H9 (cell line): ENCODE results near the gene METTL18. TPM values are rescaled to one million over a fixed set of nuclear protein-coding genes. Genes with fewer than 3 reads are reported as not detected.

Experiments used
- DNase-seq: peaks from one replicate; pipeline ENCODE4 v3.0.0-alpha.2; 2017
- H2AFZ ChIP-seq: one replicate; pipeline ENCODE4 v1.6.1; 2013; ENCODE audit warnings: mild to moderate bottlenecking, low read length, control low read depth, moderate library complexity
- H2AK5ac ChIP-seq: 2 replicates; pipeline ENCODE4 v1.6.1; 2013; ENCODE audit warnings: low read length, control low read depth, mixed read lengths; ENCODE audit not compliant: insufficient read length
- H2BK120ac ChIP-seq: one replicate; pipeline ENCODE4 v1.6.1; 2013; ENCODE audit warnings: low read depth, mild to moderate bottlenecking, low read length, control low read depth, inconsistent platforms; ENCODE audit not compliant: poor library complexity, severe bottlenecking
- H2BK12ac ChIP-seq: 2 replicates; pipeline ENCODE4 v1.6.1; 2013; ENCODE audit warnings: low read length, control low read depth, mixed read lengths, low read depth; ENCODE audit not compliant: insufficient read length
- H2BK15ac ChIP-seq: 2 replicates; pipeline ENCODE4 v1.6.1; 2013; ENCODE audit warnings: low read depth, low read length, control low read depth
- H2BK20ac ChIP-seq: one replicate; pipeline ENCODE4 v1.6.1; 2013; ENCODE audit warnings: low read depth, mild to moderate bottlenecking, low read length, control low read depth, inconsistent platforms; ENCODE audit not compliant: poor library complexity, severe bottlenecking
- H2BK5ac ChIP-seq: 2 replicates; pipeline ENCODE4 v1.6.1; 2013; ENCODE audit warnings: low read length, control low read depth, mixed read lengths; ENCODE audit not compliant: insufficient read length
- H3K14ac ChIP-seq: 2 replicates; pipeline ENCODE4 v1.6.1; 2013; ENCODE audit warnings: low read length, control low read depth; ENCODE audit not compliant: insufficient read depth
- H3K18ac ChIP-seq: 2 replicates; pipeline ENCODE4 v1.6.1; 2013; ENCODE audit warnings: low read depth, mild to moderate bottlenecking, mixed read lengths, low read length, control low read depth; ENCODE audit not compliant: insufficient read length
- H3K23ac ChIP-seq: 2 replicates; pipeline ENCODE4 v1.6.1; 2013; ENCODE audit warnings: low read length, control low read depth, mixed read lengths, low read depth; ENCODE audit not compliant: insufficient read length
- H3K23me2 ChIP-seq: 2 replicates; pipeline ENCODE4 v1.6.1; 2013; ENCODE audit warnings: low read depth, mild to moderate bottlenecking, mixed read lengths, low read length, control low read depth; ENCODE audit not compliant: insufficient read length, poor library complexity, severe bottlenecking
- H3K27ac ChIP-seq: 2 replicates; pipeline ENCODE4 v1.5.1; 2013; ENCODE audit warnings: low read length, control low read depth, mixed read lengths, low read depth; ENCODE audit not compliant: insufficient read length
- H3K27me3 ChIP-seq: 2 replicates; pipeline ENCODE4 v1.6.1; 2013; ENCODE audit warnings: low read length, control low read depth, inconsistent platforms; ENCODE audit not compliant: insufficient read depth
- H3K4ac ChIP-seq: 2 replicates; pipeline ENCODE4 v1.6.1; 2013; ENCODE audit warnings: low read depth, mild to moderate bottlenecking, control low read depth, inconsistent platforms, low read length, moderate library complexity
- H3K4me1 ChIP-seq: 2 replicates; pipeline ENCODE4 v1.6.1; 2013; ENCODE audit warnings: low read length, control low read depth, inconsistent platforms; ENCODE audit not compliant: insufficient read depth
- H3K4me2 ChIP-seq: 2 replicates; pipeline ENCODE4 v1.6.1; 2013; ENCODE audit warnings: low read length, control low read depth, mixed read lengths; ENCODE audit not compliant: insufficient read length, insufficient read depth
- H3K56ac ChIP-seq: 2 replicates; pipeline ENCODE4 v1.6.1; 2013; ENCODE audit warnings: low read depth, mild to moderate bottlenecking, mixed read lengths, low read length, control low read depth; ENCODE audit not compliant: insufficient read length
- H3K79me1 ChIP-seq: 2 replicates; pipeline ENCODE4 v1.6.1; 2013; ENCODE audit warnings: low read depth, mild to moderate bottlenecking, moderate library complexity, low read length, control low read depth, inconsistent platforms; ENCODE audit not compliant: insufficient read depth, poor library complexity, severe bottlenecking
- H3K79me2 ChIP-seq: 2 replicates; pipeline ENCODE4 v1.6.1; 2013; ENCODE audit warnings: low read length, control low read depth, inconsistent platforms; ENCODE audit not compliant: insufficient read depth
- H3K9ac ChIP-seq: 2 replicates; pipeline ENCODE4 v1.6.1; 2013; ENCODE audit warnings: low read length, control low read depth, mixed read lengths; ENCODE audit not compliant: insufficient read length; ENCODE audit errors: extremely low read depth
- H3K9me3 ChIP-seq: one replicate; pipeline ENCODE4 v1.6.1; 2013; ENCODE audit warnings: low read depth, low read length, inconsistent platforms; ENCODE audit not compliant: control insufficient read depth
- H3T11ph ChIP-seq: one replicate; pipeline ENCODE4 v1.6.1; 2013; ENCODE audit warnings: mild to moderate bottlenecking, low read length, control low read depth, inconsistent platforms
- H4K20me1 ChIP-seq: one replicate; pipeline ENCODE4 v1.6.1; 2013; ENCODE audit not compliant: control insufficient read depth, insufficient read length, insufficient read depth
- H4K5ac ChIP-seq: 2 replicates; pipeline ENCODE4 v1.6.1; 2013; ENCODE audit warnings: low read depth, mild to moderate bottlenecking, mixed read lengths, low read length, control low read depth; ENCODE audit not compliant: insufficient read length
- H4K8ac ChIP-seq: replicated peaks from 2 replicates; pipeline ENCODE4 v1.6.1; 2013; ENCODE audit warnings: low read length, control low read depth, mixed read lengths, low read depth; ENCODE audit not compliant: insufficient read length
- H4K91ac ChIP-seq: 2 replicates; pipeline ENCODE4 v1.6.1; 2013; ENCODE audit warnings: low read depth, mild to moderate bottlenecking, moderate library complexity, mixed read lengths, low read length, control low read depth; ENCODE audit not compliant: insufficient read length
- H3K27ac Mint-ChIP-seq, 3 experiments: 2 replicates in 2 of 3; 3 replicates in 1 of 3; pipeline ENCODE4 v1.8.0; 2020 to 2021; ENCODE audit warnings: mixed read lengths in 3 of 3, mild to moderate bottlenecking in 1 of 3, moderate library complexity in 1 of 3
- H3K27me3 Mint-ChIP-seq: 2 replicates; pipeline ENCODE4 v1.8.0; 2021; ENCODE audit warnings: low read depth, mild to moderate bottlenecking, moderate library complexity, mixed read lengths
- H3K36me3 Mint-ChIP-seq, 3 experiments: 2 replicates in 2 of 3; 3 replicates in 1 of 3; pipeline ENCODE4 v1.8.0; 2020 to 2021; ENCODE audit warnings: low read depth in 3 of 3, mixed read lengths in 3 of 3; ENCODE audit not compliant: insufficient read depth in 1 of 3
- H3K4me1 Mint-ChIP-seq, 2 experiments: 2 replicates each; pipeline ENCODE4 v1.8.0; 2020; ENCODE audit warnings: mixed read lengths in 2 of 2
- H3K4me3 Mint-ChIP-seq, 2 experiments: 2 replicates in 1 of 2; 3 replicates in 1 of 2; pipeline ENCODE4 v1.8.0; 2020 to 2021; ENCODE audit warnings: mild to moderate bottlenecking in 2 of 2, mixed read lengths in 2 of 2, moderate library complexity in 1 of 2
- H3K9me3 Mint-ChIP-seq, 2 experiments: 2 replicates in 1 of 2; 3 replicates in 1 of 2; pipeline ENCODE4 v1.8.0; 2020; ENCODE audit warnings: mild to moderate bottlenecking in 2 of 2, mixed read lengths in 2 of 2, moderate library complexity in 1 of 2
- total RNA-seq: library from RNA; stranded (reverse); gene quantifications from 2 replicates; pipeline ENCODE4 v1.2.1, GENCODE V29; 2021
- TF ChIP-seq, protein P1 (sequence below): fragments of 200-600 bp; sonication (generic); conservative IDR thresholded peaks from 3 replicates; pipeline ENCODE4 v1.8.0; 2021; ENCODE audit warnings: antibody characterized with exemption, mild to moderate bottlenecking

METTL18 gene
- total RNA-seq, 1 experiment from 2014 or later: 8.7 TPM

DNA sequence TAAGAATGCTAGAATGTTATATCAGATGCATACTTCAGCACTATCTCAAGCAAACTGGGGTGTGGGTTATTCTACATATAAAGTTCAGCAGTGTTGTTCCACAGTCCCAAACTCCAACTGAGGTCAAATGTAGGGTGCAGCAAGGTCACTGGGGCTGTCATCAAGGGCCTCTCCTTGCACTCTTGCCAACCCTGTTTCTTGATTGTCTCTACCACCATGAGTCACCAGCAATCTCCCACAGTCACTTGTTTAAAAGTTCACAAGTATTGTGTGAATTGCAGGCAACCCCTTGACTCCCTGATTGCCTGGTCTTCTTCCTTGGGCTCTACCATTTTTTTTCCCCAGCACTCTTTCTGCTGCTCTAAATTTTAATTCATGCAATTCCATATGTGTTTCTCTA, 10.6 kb downstream of the METTL18 start:
- Histone ChIP-seq H2BK15ac (no peak overlapping the region), H4K91ac (no peak overlapping the region), H3K4me2 (no peak overlapping the region), H4K8ac (no peak overlapping the region), H3K14ac (no peak overlapping the region), H3K18ac (no peak overlapping the region), H3K79me2 (no peaks in the 10 kb centered on the region), H3K4me1 (peaks cover 5% of the 10 kb centered on the region; the same call in 1 of the 2 replicates), H4K5ac (no peak overlapping the region), H3K23me2 (no peaks in the 10 kb centered on the region), H3K9me3 (no peaks in the 10 kb centered on the region), H3K9ac (no peak overlapping the region), H2BK12ac (no peak overlapping the region), H3T11ph (no peak overlapping the region), H3K23ac (no peak overlapping the region), H4K20me1 (no peaks in the 10 kb centered on the region), H2BK5ac (no peak overlapping the region), H3K27me3 (no peaks in the 10 kb centered on the region), H2BK20ac (no peak overlapping the region), H2BK120ac (no peak overlapping the region), H3K27ac (no peak overlapping the region), H2AFZ (no peak overlapping the region), H3K56ac (no peak overlapping the region), H3K4ac (no peak overlapping the region), H3K79me1 (no peaks in the 10 kb centered on the region), H2AK5ac (no peak overlapping the region)
- TF ChIP-seq, protein P1, sequence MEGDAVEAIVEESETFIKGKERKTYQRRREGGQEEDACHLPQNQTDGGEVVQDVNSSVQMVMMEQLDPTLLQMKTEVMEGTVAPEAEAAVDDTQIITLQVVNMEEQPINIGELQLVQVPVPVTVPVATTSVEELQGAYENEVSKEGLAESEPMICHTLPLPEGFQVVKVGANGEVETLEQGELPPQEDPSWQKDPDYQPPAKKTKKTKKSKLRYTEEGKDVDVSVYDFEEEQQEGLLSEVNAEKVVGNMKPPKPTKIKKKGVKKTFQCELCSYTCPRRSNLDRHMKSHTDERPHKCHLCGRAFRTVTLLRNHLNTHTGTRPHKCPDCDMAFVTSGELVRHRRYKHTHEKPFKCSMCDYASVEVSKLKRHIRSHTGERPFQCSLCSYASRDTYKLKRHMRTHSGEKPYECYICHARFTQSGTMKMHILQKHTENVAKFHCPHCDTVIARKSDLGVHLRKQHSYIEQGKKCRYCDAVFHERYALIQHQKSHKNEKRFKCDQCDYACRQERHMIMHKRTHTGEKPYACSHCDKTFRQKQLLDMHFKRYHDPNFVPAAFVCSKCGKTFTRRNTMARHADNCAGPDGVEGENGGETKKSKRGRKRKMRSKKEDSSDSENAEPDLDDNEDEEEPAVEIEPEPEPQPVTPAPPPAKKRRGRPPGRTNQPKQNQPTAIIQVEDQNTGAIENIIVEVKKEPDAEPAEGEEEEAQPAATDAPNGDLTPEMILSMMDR: no peak
- DNase-seq: no peak
- Mint-ChIP-seq H3K4me1 (peaks cover 23 to 30% of the 10 kb centered on the region in 2 experiments), H3K9me3 (no peaks in the 10 kb centered on the region), H3K36me3 (0 out of 7 replicates have a peak, but pooled peaks cover 0 to 1% (median 0%) of the 10 kb centered on the region in 3 experiments), H3K4me3 (no peak overlapping the region), H3K27ac (peak overlapping the region in 1 of 3 experiments; percentile 21; a peak in 2 of 7 replicates), H3K27me3 (no peaks in the 10 kb centered on the region; the same call in 1 of the 2 replicates)
